Body of pancreas (tissue), 4 donors: ENCODE data around the gene LGI2.

Experiments used
- POLR2A ChIP-seq, 3 donors: fragments of 450-650 bp; IDR thresholded peaks; one replicate each; pipeline ENCODE4 v1.6.1; 2016; ENCODE audit warnings: antibody characterized with exemption in 3 of 3, mild to moderate bottlenecking in 2 of 3
- TF ChIP-seq, protein P1 (sequence below), 7 experiments: fragments of 450-650 bp in 4 of 7; fragments of 200-600 bp in 3 of 7; sonication (generic) in 3 of 7; IDR thresholded peaks; one replicate each; pipeline ENCODE4 v1.5.1; 2016 to 2019; ENCODE audit warnings: antibody characterized with exemption in 7 of 7

DNA sequence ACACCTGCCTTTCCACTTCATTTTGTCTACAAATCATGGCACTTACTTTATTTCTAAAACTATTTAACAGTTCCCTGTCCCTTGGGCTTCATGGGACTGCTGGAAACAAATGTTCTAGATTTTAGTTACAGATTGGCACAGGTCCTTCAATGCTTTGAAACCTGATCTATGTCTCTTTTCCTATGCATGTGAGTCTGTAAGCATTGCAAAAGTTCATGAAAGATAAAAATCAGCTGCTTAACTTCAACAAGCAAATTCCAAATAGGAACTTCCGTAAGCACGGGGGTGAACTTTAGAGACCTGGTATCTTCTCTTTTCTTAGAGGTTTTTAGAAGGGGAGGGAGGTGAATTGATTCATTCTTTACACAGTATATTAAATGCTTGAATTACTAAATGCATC lies 9.5 kb downstream of the LGI2 start:
- TF ChIP-seq, protein P1, sequence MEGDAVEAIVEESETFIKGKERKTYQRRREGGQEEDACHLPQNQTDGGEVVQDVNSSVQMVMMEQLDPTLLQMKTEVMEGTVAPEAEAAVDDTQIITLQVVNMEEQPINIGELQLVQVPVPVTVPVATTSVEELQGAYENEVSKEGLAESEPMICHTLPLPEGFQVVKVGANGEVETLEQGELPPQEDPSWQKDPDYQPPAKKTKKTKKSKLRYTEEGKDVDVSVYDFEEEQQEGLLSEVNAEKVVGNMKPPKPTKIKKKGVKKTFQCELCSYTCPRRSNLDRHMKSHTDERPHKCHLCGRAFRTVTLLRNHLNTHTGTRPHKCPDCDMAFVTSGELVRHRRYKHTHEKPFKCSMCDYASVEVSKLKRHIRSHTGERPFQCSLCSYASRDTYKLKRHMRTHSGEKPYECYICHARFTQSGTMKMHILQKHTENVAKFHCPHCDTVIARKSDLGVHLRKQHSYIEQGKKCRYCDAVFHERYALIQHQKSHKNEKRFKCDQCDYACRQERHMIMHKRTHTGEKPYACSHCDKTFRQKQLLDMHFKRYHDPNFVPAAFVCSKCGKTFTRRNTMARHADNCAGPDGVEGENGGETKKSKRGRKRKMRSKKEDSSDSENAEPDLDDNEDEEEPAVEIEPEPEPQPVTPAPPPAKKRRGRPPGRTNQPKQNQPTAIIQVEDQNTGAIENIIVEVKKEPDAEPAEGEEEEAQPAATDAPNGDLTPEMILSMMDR (IDR thresholded peaks at IDR 0.05) = no peak
- no peak for TF ChIP-seq POLR2A (IDR thresholded peaks at IDR 0.05)
